HEK293 (cell line): Measurements from ENCODE around the gene VIT.

Experiments
- BCL11A ChIP-seq: fragments of 450-650 bp; formaldehyde crosslinking; IDR thresholded peaks from 2 replicates; pipeline ENCODE4 v1.5.1; 2016; ENCODE audit warnings: low read depth, missing biosample characterization, missing genetic modification characterization
- KLF9 ChIP-seq: fragments of 450-650 bp; formaldehyde crosslinking; IDR thresholded peaks from 2 replicates; pipeline ENCODE4 v1.5.1; 2016; ENCODE audit warnings: missing biosample characterization, missing genetic modification characterization, low read depth
- ZNF830 ChIP-seq: fragments of 450-650 bp; IDR thresholded peaks from 2 replicates; pipeline ENCODE4 v1.5.0; 2018; ENCODE audit warnings: missing biosample characterization, missing genetic modification characterization, low read depth, mild to moderate bottlenecking, moderate library complexity
- TF ChIP-seq, protein P1 (sequence below): fragments of 450-650 bp; formaldehyde crosslinking; IDR thresholded peaks from 2 replicates; pipeline ENCODE4 v1.5.1; 2016; ENCODE audit warnings: missing biosample characterization, missing genetic modification characterization
- TF ChIP-seq, protein P2 (sequence below): fragments of 450-650 bp; formaldehyde crosslinking; IDR thresholded peaks from 2 replicates; pipeline ENCODE4 v1.5.1; 2016; ENCODE audit warnings: missing biosample characterization, missing genetic modification characterization
- TF ChIP-seq, protein P3 (sequence below): fragments of 450-650 bp; formaldehyde crosslinking; IDR thresholded peaks from 2 replicates; pipeline ENCODE4 v1.5.1; 2016; ENCODE audit warnings: missing biosample characterization, missing genetic modification characterization

DNA sequence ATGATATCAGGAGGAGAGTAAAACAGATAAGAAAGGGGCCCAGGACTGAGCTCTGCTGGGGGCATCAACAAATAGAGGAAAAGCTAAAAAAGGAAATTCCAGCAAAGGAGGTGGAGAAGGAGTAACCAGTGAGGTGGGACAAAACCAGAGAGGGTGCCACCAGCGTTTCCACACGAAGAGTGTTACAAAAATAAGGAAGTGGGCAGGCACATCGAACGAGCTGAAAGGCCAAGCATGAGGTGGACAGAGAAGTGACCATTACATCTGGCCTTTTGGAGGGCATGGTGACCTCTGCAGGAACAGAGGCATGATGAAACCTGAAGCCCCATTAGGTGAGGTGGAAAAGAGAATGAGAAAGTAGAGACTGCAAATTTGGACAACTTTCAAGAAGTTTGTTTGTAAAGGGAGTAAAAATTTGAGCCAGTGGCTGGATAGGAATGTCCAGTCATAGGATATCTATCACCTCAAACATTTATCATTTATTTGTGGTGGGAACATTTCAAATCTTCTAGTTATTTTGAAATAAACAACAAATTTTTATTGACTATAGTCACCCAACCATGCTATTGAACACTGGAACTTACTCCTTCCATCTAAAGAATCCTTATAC, 18.4 kb upstream of the VIT start:
- TF ChIP-seq, protein P1, sequence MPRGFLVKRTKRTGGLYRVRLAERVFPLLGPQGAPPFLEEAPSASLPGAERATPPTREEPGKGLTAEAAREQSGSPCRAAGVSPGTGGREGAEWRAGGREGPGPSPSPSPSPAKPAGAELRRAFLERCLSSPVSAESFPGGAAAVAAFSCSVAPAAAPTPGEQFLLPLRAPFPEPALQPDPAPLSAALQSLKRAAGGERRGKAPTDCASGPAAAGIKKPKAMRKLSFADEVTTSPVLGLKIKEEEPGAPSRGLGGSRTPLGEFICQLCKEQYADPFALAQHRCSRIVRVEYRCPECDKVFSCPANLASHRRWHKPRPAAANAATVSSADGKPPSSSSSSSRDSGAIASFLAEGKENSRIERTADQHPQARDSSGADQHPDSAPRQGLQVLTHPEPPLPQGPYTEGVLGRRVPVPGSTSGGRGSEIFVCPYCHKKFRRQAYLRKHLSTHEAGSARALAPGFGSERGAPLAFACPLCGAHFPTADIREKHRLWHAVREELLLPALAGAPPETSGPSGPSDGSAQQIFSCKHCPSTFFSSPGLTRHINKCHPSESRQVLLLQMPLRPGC = no peak
- TF ChIP-seq BCL11A (tag by site-specific recombination) (no peak), ZNF830 (tag by site-specific recombination) (no peak), KLF9 (tag by site-specific recombination) (no peak)
- TF ChIP-seq, protein P2, sequence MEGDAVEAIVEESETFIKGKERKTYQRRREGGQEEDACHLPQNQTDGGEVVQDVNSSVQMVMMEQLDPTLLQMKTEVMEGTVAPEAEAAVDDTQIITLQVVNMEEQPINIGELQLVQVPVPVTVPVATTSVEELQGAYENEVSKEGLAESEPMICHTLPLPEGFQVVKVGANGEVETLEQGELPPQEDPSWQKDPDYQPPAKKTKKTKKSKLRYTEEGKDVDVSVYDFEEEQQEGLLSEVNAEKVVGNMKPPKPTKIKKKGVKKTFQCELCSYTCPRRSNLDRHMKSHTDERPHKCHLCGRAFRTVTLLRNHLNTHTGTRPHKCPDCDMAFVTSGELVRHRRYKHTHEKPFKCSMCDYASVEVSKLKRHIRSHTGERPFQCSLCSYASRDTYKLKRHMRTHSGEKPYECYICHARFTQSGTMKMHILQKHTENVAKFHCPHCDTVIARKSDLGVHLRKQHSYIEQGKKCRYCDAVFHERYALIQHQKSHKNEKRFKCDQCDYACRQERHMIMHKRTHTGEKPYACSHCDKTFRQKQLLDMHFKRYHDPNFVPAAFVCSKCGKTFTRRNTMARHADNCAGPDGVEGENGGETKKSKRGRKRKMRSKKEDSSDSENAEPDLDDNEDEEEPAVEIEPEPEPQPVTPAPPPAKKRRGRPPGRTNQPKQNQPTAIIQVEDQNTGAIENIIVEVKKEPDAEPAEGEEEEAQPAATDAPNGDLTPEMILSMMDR (tag by site-specific recombination) = no peak
- TF ChIP-seq, protein P3, sequence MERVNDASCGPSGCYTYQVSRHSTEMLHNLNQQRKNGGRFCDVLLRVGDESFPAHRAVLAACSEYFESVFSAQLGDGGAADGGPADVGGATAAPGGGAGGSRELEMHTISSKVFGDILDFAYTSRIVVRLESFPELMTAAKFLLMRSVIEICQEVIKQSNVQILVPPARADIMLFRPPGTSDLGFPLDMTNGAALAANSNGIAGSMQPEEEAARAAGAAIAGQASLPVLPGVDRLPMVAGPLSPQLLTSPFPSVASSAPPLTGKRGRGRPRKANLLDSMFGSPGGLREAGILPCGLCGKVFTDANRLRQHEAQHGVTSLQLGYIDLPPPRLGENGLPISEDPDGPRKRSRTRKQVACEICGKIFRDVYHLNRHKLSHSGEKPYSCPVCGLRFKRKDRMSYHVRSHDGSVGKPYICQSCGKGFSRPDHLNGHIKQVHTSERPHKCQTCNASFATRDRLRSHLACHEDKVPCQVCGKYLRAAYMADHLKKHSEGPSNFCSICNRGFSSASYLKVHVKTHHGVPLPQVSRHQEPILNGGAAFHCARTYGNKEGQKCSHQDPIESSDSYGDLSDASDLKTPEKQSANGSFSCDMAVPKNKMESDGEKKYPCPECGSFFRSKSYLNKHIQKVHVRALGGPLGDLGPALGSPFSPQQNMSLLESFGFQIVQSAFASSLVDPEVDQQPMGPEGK (tag by site-specific recombination) = no peak
